Measurements from ENCODE around the gene KCNE3. TPM values are rescaled to one million over a fixed set of nuclear protein-coding genes. Genes with fewer than 3 reads are reported as not detected.

The KCNE3 gene
- total RNA-seq, 4 donors from 2014 or later: 4.2 to 21.9 (median 5.2) TPM

- H3K27me3 ChIP-seq: no peaks in the 10 kb centered on the region
- no peaks in the 10 kb centered on the region for H3K36me3 ChIP-seq
- H3K4me1 ChIP-seq: no peaks in the 10 kb centered on the region
- TF ChIP-seq POLR2A (IDR thresholded peaks at IDR 0.05): no peak
- TF ChIP-seq EP300 (IDR thresholded peaks at IDR 0.05): no peak
- TF ChIP-seq, protein P1, sequence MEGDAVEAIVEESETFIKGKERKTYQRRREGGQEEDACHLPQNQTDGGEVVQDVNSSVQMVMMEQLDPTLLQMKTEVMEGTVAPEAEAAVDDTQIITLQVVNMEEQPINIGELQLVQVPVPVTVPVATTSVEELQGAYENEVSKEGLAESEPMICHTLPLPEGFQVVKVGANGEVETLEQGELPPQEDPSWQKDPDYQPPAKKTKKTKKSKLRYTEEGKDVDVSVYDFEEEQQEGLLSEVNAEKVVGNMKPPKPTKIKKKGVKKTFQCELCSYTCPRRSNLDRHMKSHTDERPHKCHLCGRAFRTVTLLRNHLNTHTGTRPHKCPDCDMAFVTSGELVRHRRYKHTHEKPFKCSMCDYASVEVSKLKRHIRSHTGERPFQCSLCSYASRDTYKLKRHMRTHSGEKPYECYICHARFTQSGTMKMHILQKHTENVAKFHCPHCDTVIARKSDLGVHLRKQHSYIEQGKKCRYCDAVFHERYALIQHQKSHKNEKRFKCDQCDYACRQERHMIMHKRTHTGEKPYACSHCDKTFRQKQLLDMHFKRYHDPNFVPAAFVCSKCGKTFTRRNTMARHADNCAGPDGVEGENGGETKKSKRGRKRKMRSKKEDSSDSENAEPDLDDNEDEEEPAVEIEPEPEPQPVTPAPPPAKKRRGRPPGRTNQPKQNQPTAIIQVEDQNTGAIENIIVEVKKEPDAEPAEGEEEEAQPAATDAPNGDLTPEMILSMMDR (IDR thresholded peaks at IDR 0.05): no peak
- no peak for TF ChIP-seq POLR2AphosphoS5 (IDR thresholded peaks at IDR 0.05)
- 61 to 91% methylated on average over 5 to 6 of the region's 10 CpGs for WGBS, 2 donors (ENCODE audit: low coverage in 1 of 2)
- no peak for ATAC-seq
- H3K4me3 ChIP-seq: no peak overlapping the region
- H3K9me3 ChIP-seq: no peaks in the 10 kb centered on the region
- H3K27ac ChIP-seq: no peak overlapping the region
Measured at GRCh38 chr11:74478877-74479731, 11.8 kb upstream of the KCNE3 start.

DNA sequence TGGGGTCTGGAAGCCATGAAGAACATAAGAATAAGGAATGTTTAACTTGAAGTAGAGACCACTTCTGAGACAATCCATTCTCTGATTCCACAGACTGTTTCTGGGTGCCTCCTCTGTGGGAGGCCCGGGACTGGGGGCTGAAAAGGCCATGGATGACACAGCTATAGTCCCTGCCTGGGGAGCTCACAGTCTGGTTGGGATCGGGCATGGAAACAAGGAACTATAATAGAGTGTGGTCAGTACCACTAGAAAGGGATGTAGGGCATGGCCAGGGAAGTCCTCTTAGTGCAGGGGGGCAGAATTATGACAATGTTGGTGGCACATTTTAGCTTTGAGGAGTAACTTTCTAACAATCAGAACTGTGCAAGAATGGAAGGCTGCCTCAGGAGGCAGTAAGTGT, 9.2 kb upstream of the KCNE3 start:
- H3K27ac ChIP-seq: no peak overlapping the region
- H3K36me3 ChIP-seq: no peaks in the 10 kb centered on the region
- no peak for ATAC-seq
- 77 to 92% methylated on average over 2 of the region's 2 CpGs for WGBS, 2 donors (ENCODE audit: low coverage in 1 of 2)
- H3K9me3 ChIP-seq: no peaks in the 10 kb centered on the region
- H3K27me3 ChIP-seq: no peaks in the 10 kb centered on the region
- H3K4me1 ChIP-seq: no peaks in the 10 kb centered on the region
- no peak overlapping the region for H3K4me3 ChIP-seq
- TF ChIP-seq POLR2AphosphoS5 (IDR thresholded peaks at IDR 0.05): no peak
- no peak for TF ChIP-seq POLR2A (IDR thresholded peaks at IDR 0.05)
- TF ChIP-seq EP300 (IDR thresholded peaks at IDR 0.05): no peak
- TF ChIP-seq, protein P1 (IDR thresholded peaks at IDR 0.05): no peak

DNA sequence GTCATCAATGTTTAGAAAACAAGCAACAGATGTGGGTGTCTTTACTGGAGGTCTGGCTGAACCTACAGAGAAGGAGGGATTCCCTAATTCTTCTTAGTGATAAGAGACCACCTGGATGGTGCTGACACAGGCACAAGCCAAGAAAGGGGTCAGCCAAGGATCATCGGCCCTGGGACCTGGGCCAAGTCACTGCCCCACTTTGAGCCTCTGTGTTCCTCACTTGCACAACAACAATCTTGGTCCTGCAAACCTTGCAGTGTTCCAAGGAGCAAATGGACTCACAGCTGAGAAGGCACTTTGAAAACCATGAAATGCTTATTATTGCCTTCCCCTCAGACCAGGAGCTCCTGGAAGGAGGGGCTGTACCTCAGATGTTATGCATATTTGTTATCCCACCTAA, 7.0 kb upstream of the KCNE3 start:
- peak; percentile 51 for ATAC-seq
- Histone ChIP-seq H3K36me3 (no peaks in the 10 kb centered on the region), H3K4me1 (no peaks in the 10 kb centered on the region), H3K9me3 (no peaks in the 10 kb centered on the region), H3K27ac (no peak overlapping the region), H3K4me3 (no peak overlapping the region), H3K27me3 (no peaks in the 10 kb centered on the region)
- 40 to 60% methylated on average over 1 of the region's 1 CpG for WGBS, 2 donors (ENCODE audit: low coverage in 1 of 2)
- TF ChIP-seq POLR2A (IDR thresholded peaks at IDR 0.05): no peak
- TF ChIP-seq EP300 (IDR thresholded peaks at IDR 0.05): no peak
- TF ChIP-seq POLR2AphosphoS5 (IDR thresholded peaks at IDR 0.05): no peak
- TF ChIP-seq, protein P1 (IDR thresholded peaks at IDR 0.05): no peak

- H3K9me3 ChIP-seq: no peaks in the 10 kb centered on the region
- TF ChIP-seq EP300 (IDR thresholded peaks at IDR 0.05) (no peak), POLR2A (IDR thresholded peaks at IDR 0.05) (no peak), POLR2AphosphoS5 (IDR thresholded peaks at IDR 0.05) (no peak)
- TF ChIP-seq, protein P1 (IDR thresholded peaks at IDR 0.05): no peak
- no peaks in the 10 kb centered on the region for H3K36me3 ChIP-seq
- no peaks in the 10 kb centered on the region for H3K4me1 ChIP-seq
- no peaks in the 10 kb centered on the region for H3K27me3 ChIP-seq
- no peak overlapping the region for H3K4me3 ChIP-seq
- ATAC-seq: no peak
- WGBS, 2 donors (ENCODE audit: low coverage in 1 of 2): 55 to 71% methylated on average over 4 to 9 of the region's 10 CpGs
- no peak overlapping the region for H3K27ac ChIP-seq
Measured at GRCh38 chr11:74473382-74474173, 6.2 kb upstream of the KCNE3 start.

Measured in gastroesophageal sphincter (tissue), 4 donors.